Stimulated activated memory B cell treated with anti-CD40 and anti-IgM and Interleukin-4, amounts not matched to agents 10 μg/mL and 1 μg/mL and 100 μg/mL, for 72 hours (primary cell): Measurements from ENCODE around the gene ACTR3.
A peak's percentile ranks its signal among the peaks of the same experiment; 100 is the strongest.
"Not testable (repeated sequence)": the region's sequence is repeated elsewhere in the genome, so short reads cannot be mapped to it uniquely, and the experiment has no call there.

Experiments used
- ATAC-seq: fragments of 150-1000 bp; cut with Tn5 transposase; 2 replicates; pipeline ENCODE4 v1.10.0; 2021
- H3K27ac Mint-ChIP-seq: one replicate; pipeline ENCODE4 v1.8.0; 2022; ENCODE audit warnings: mild to moderate bottlenecking, mixed read lengths
- H3K27me3 Mint-ChIP-seq: one replicate; pipeline ENCODE4 v1.8.0; 2022; ENCODE audit warnings: mixed read lengths
- H3K36me3 Mint-ChIP-seq: one replicate; pipeline ENCODE4 v1.8.0; 2022; ENCODE audit warnings: mixed read lengths
- H3K4me1 Mint-ChIP-seq: one replicate; pipeline ENCODE4 v1.8.0; 2022; ENCODE audit warnings: mixed read lengths
- H3K4me3 Mint-ChIP-seq: one replicate; pipeline ENCODE4 v1.8.0; 2022; ENCODE audit warnings: mild to moderate bottlenecking, moderate library complexity, mixed read lengths
- H3K9me3 Mint-ChIP-seq: one replicate; pipeline ENCODE4 v1.8.0; 2022; ENCODE audit warnings: mixed read lengths

ACTR3 gene

DNA sequence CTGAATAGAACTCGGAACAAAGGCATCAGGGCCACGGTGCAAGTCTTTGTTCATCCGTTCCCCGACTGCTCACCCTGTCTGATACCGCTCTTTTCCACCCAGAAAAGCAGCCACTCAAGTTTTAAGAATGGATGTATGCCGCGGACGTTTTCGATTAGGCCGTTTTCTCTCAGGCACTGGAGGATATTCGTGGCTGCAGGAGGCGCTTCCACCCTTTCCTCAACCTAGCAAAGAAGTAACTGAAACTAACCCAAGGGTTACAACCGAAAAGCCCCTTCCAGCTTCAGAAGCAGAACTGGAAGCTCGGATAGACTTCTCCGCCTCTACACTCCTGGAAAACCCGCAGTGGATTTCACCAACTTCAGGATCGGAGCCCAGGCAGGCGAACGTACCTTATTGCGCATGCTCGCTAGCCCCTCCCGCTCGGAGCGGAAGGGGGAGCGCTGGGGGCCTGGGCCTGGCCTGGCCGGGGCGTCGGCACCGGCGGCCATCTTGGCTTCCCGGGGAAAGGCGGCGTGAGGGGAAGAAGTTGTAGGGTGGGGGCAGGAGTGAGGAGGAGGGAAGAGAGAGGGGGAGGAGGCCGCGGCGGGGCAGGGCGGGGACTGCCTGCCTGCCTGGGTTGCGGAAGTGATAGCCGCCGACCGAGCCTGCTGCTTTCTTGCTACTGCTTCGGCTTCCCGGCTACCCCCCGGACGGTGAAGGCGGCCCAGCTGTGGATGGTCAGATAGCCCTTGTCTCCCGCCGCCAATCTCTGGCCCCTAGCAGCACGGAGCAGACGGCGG, at the start of gene ACTR3:
TSS of gene ACTR3 (plus strand) at position 619 of the 782 bp plus-strand sequence. CDS start 191 bp downstream, outside the sequence.
- H3K27ac Mint-ChIP-seq: peak within 1 kb of the TSS; percentile 98
- H3K4me3 Mint-ChIP-seq: peak within 1 kb of the TSS; percentile 99
- no peaks in the 10 kb centered on the region for H3K9me3 Mint-ChIP-seq
- peak; percentile 90 for ATAC-seq
- peaks cover 77% of the 10 kb centered on the region for H3K4me1 Mint-ChIP-seq
- H3K36me3 Mint-ChIP-seq: peaks cover 30% of the 10 kb centered on the region
- H3K27me3 Mint-ChIP-seq: no peaks in the 10 kb centered on the region

DNA sequence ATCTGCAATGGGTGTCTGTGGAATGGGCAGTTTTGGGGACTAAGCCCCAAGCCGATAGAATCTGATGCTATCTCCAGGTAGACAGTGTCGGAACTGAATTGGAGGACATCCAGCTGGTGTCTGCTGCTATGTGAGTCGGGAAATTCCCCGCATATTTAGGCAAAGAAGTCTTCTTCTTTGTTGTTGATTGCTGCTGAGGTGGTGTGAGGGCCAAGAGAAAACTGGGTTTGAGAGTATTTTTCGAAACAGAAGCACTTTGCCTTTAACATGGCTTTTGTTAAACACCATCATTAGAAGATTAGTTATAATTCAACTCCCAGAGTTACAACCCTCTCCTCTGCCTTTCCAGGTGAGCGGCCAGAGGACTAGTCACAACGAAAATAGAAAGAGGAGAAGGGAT, 49.4 kb upstream of the ACTR3 start:
- Mint-ChIP-seq H3K9me3 (no peaks in the 10 kb centered on the region), H3K36me3 (peaks cover 24% of the 10 kb centered on the region), H3K27me3 (no peaks in the 10 kb centered on the region), H3K4me3 (no peak overlapping the region), H3K27ac (no peak overlapping the region), H3K4me1 (peaks cover 6% of the 10 kb centered on the region)
- ATAC-seq: no peak

GRCh38 chr2:113842919-113843736, 46.8 kb upstream of the ACTR3 start:
- Mint-ChIP-seq H3K27me3 (no peaks in the 10 kb centered on the region), H3K4me3 (no peak overlapping the region), H3K36me3 (peaks cover 42% of the 10 kb centered on the region), H3K27ac (no peak overlapping the region), H3K4me1 (peaks cover 12% of the 10 kb centered on the region), H3K9me3 (peaks cover 4% of the 10 kb centered on the region)
- ATAC-seq: no peak

- not testable (repeated sequence) for H3K27ac Mint-ChIP-seq, ATAC-seq, H3K4me3 Mint-ChIP-seq, H3K27me3 Mint-ChIP-seq, H3K9me3 Mint-ChIP-seq
- Mint-ChIP-seq H3K36me3 (peaks cover 42% of the 10 kb centered on the region), H3K4me1 (peaks cover 12% of the 10 kb centered on the region)
Measured at GRCh38 chr2:113843737-113844050, 46.2 kb upstream of the ACTR3 start.

- H3K36me3 Mint-ChIP-seq: peaks cover 36% of the 10 kb centered on the region
- no peak overlapping the region for H3K4me3 Mint-ChIP-seq
- peaks cover 12% of the 10 kb centered on the region for H3K4me1 Mint-ChIP-seq
- no peak overlapping the region for H3K27ac Mint-ChIP-seq
- no peak for ATAC-seq
- H3K27me3 Mint-ChIP-seq: no peaks in the 10 kb centered on the region
- peaks cover 4% of the 10 kb centered on the region for H3K9me3 Mint-ChIP-seq
Measured at GRCh38 chr2:113845261-113845660, 44.6 kb upstream of the ACTR3 start.

DNA sequence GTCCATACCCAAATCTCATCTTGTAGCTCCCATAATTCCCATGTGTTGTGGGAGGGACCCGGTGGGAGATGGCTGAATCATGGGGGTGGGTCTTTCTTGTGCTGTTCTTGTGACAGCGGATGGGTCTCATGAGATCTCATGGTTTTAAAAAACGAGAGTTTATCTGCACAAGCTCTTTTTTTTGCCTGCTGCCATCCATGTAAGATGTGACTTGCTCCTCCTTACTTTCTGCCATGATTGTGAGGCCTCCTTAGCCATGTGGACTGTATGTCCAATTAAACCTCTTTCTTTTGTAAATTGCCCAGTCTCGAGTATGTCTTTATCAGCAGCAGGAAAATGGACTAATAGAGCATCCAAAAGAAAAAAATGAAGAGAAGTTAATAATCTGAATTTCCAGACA, 44.1 kb upstream of the ACTR3 start:
- ATAC-seq, H3K27ac Mint-ChIP-seq, H3K4me3 Mint-ChIP-seq, H3K9me3 Mint-ChIP-seq, H3K27me3 Mint-ChIP-seq: not testable (repeated sequence)
- Mint-ChIP-seq H3K36me3 (peaks cover 36% of the 10 kb centered on the region), H3K4me1 (peaks cover 17% of the 10 kb centered on the region)

DNA sequence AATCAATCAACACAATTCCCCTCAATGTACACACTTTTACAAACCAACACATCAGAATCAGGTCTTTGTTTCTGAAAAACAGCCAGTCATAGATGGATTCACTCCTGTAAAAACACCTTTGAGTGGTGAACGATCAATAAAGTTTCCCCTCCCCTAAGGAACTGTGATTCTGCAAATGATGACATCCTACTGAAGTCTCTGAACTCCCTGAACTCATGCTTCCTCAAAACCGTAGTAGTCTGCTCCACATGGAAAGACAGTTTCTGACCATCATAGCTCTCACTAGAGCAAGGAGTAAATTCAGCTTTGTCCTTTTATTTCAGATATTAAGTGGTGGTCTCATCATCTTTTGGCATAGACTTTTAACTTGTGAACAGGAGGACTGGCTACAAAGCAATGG, 43.5 kb upstream of the ACTR3 start:
- peaks cover 4% of the 10 kb centered on the region for H3K9me3 Mint-ChIP-seq
- peaks cover 36% of the 10 kb centered on the region for H3K36me3 Mint-ChIP-seq
- H3K4me3 Mint-ChIP-seq: no peak overlapping the region
- H3K27me3 Mint-ChIP-seq: no peaks in the 10 kb centered on the region
- no peak for ATAC-seq
- no peak overlapping the region for H3K27ac Mint-ChIP-seq
- H3K4me1 Mint-ChIP-seq: peaks cover 19% of the 10 kb centered on the region

DNA sequence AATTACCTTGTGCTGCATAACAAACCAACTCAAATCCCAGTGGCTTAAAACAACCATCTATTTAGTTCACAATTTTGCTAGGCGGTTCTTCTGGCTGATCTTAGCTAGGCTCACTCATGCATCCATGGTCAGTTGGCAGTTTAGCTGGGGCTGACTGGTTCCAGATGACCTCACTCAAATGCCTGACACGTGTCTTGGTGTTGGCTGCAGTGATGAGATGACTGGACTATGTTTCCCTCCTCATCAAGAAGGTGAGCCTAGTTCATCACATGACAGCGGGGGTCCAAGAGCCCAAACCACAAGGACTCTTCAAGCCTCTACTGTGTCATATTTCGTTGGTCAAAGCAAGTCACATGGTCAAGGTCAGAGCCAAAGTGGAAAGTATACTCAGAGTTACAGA, 42.7 kb upstream of the ACTR3 start:
- H3K27me3 Mint-ChIP-seq: no peaks in the 10 kb centered on the region
- H3K27ac Mint-ChIP-seq: no peak overlapping the region
- peaks cover 19% of the 10 kb centered on the region for H3K4me1 Mint-ChIP-seq
- H3K9me3 Mint-ChIP-seq: peaks cover 4% of the 10 kb centered on the region
- peaks cover 35% of the 10 kb centered on the region for H3K36me3 Mint-ChIP-seq
- H3K4me3 Mint-ChIP-seq: no peak overlapping the region
- ATAC-seq: peak; percentile 20

- Mint-ChIP-seq H3K36me3 (peaks cover 24% of the 10 kb centered on the region), H3K4me1 (peaks cover 19% of the 10 kb centered on the region), H3K4me3 (no peak overlapping the region), H3K27ac (no peak overlapping the region), H3K9me3 (peaks cover 4% of the 10 kb centered on the region), H3K27me3 (no peaks in the 10 kb centered on the region)
- ATAC-seq: no peak
Measured at GRCh38 chr2:113848758-113849415, 41.0 kb upstream of the ACTR3 start.

- Mint-ChIP-seq H3K36me3 (peaks cover 16% of the 10 kb centered on the region), H3K27me3 (no peaks in the 10 kb centered on the region), H3K9me3 (peaks cover 4% of the 10 kb centered on the region), H3K4me3 (no peak overlapping the region), H3K4me1 (peaks cover 31% of the 10 kb centered on the region), H3K27ac (no peak overlapping the region)
- ATAC-seq: no peak
Measured at GRCh38 chr2:113850687-113851086, 39.2 kb upstream of the ACTR3 start.

GRCh38 chr2:113851640-113852039, 38.2 kb upstream of the ACTR3 start:
- ATAC-seq: no peak

DNA sequence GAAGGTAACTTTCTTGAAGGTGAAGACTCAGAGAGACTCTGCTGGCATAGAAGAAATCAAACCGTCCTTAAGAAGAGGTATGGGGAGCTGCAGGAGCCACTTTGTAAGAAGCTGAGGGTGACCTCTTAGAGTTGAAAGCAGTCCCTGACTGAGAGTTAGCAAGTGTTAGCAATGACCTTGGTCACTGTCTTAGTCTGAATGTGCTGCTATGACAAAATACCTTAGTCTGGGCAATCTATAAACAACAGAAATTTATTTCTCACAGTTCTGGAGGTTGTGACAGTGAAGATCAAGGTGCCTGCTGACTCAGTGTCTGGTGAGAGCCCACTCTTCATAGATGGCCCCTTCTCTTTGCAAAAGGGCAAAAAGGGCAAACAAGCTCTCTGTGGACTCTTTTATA, 35.7 kb upstream of the ACTR3 start:
- peaks cover 4% of the 10 kb centered on the region for H3K9me3 Mint-ChIP-seq
- H3K27me3 Mint-ChIP-seq: no peaks in the 10 kb centered on the region
- no peak for ATAC-seq
- peaks cover 53% of the 10 kb centered on the region for H3K4me1 Mint-ChIP-seq
- H3K27ac Mint-ChIP-seq: no peak overlapping the region
- peaks cover 7% of the 10 kb centered on the region for H3K36me3 Mint-ChIP-seq
- no peak overlapping the region for H3K4me3 Mint-ChIP-seq

More at GRCh38 chr2:113851640-113852039, 38.2 kb upstream of the ACTR3 start:
- no peaks in the 10 kb centered on the region for H3K27me3 Mint-ChIP-seq
- no peak overlapping the region for H3K27ac Mint-ChIP-seq
- peaks cover 7% of the 10 kb centered on the region for H3K36me3 Mint-ChIP-seq
- peaks cover 31% of the 10 kb centered on the region for H3K4me1 Mint-ChIP-seq
- no peak overlapping the region for H3K4me3 Mint-ChIP-seq
- no peaks in the 10 kb centered on the region for H3K9me3 Mint-ChIP-seq

GRCh38 chr2:113854970-113855740, 34.7 kb upstream of the ACTR3 start:
- Mint-ChIP-seq H3K27ac (peak overlapping the region; percentile 44), H3K9me3 (peaks cover 4% of the 10 kb centered on the region), H3K27me3 (no peaks in the 10 kb centered on the region), H3K4me3 (no peak overlapping the region), H3K36me3 (peaks cover 7% of the 10 kb centered on the region), H3K4me1 (peaks cover 62% of the 10 kb centered on the region)
- peak; percentile 59 for ATAC-seq

- Mint-ChIP-seq H3K4me1 (peaks cover 77% of the 10 kb centered on the region), H3K27me3 (no peaks in the 10 kb centered on the region), H3K27ac (peak overlapping the region; percentile 44), H3K4me3 (no peak overlapping the region), H3K9me3 (peaks cover 4% of the 10 kb centered on the region), H3K36me3 (peaks cover 7% of the 10 kb centered on the region)
- no peak for ATAC-seq
Measured at GRCh38 chr2:113857464-113857863, 32.4 kb upstream of the ACTR3 start.

DNA sequence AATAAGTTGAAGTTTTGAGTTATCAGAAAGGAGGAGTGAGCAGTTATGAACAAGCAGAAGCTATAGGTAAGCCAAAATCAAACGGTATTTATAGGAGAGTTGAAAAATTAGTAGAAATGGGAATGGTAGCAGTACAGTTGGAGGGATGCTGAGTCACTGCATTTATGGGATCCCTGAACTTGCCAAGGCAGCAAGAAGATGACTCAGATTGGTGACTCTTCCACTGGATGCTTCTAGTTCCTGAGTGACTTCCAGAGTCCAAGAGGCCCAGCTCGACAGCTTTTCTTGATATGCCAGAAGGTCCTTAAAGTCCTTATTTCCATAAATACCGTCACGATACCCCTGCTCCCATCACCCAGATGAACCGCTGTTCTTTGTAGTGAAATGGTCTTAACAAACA, 31.1 kb upstream of the ACTR3 start:
- Mint-ChIP-seq H3K4me3 (no peak overlapping the region), H3K27me3 (no peaks in the 10 kb centered on the region), H3K4me1 (peaks cover 85% of the 10 kb centered on the region), H3K36me3 (peaks cover 7% of the 10 kb centered on the region), H3K9me3 (peaks cover 4% of the 10 kb centered on the region), H3K27ac (peak overlapping the region; percentile 93)
- ATAC-seq: no peak
